ENCODE results near the gene SNRK. TPM values are rescaled to one million over a fixed set of nuclear protein-coding genes. Genes with fewer than 3 reads are reported as not detected.

Gene SNRK
- total RNA-seq, 1 donor from 2014 or later: 26.1 TPM

GRCh38 chr3:43326891-43327581 lies 40.7 kb downstream of the SNRK start:
- Mint-ChIP-seq H3K27ac (no peak overlapping the region), H3K36me3 (peaks cover 9% of the 10 kb centered on the region), H3K4me3 (no peak overlapping the region), H3K4me1 (no peaks in the 10 kb centered on the region), H3K9me3 (peaks cover 5% of the 10 kb centered on the region), H3K27me3 (ENCODE audit: insufficient read depth, low read depth) (no peaks in the 10 kb centered on the region)
- Histone ChIP-seq H3K36me3 (no peaks in the 10 kb centered on the region), H3K79me2 (ENCODE audit: low read depth) (peaks cover 63% of the 10 kb centered on the region), H3K4me3 (no peak overlapping the region), H3K27ac (no peak overlapping the region), H3K9ac (no peak overlapping the region), H3K9me3 (ENCODE audit: low read depth) (peaks cover 6% of the 10 kb centered on the region), H2AFZ (replicated peaks) (no peak overlapping the region), H3F3A (ENCODE audit: low read depth) (no peaks in the 10 kb centered on the region), H3K27me3 (no peaks in the 10 kb centered on the region), H3K4me1 (no peaks in the 10 kb centered on the region), H4K20me1 (ENCODE audit: low read depth) (peaks cover 20% of the 10 kb centered on the region), H3K4me2 (no peak overlapping the region)
- TF ChIP-seq CTCF (IDR thresholded peaks at IDR 0.05) (no peak), EZH2 (IDR thresholded peaks at IDR 0.05) (no peak), EZH2phosphoT487 (IDR thresholded peaks at IDR 0.05) (no peak)
- no peak for DNase-seq (ENCODE audit: low spot score)

- Histone ChIP-seq H3K79me2 (ENCODE audit: low read depth) (peaks cover 60% of the 10 kb centered on the region), H3K9ac (no peak overlapping the region), H3K36me3 (no peaks in the 10 kb centered on the region), H4K20me1 (ENCODE audit: low read depth) (peaks cover 20% of the 10 kb centered on the region), H3K4me1 (no peaks in the 10 kb centered on the region), H3K4me3 (no peak overlapping the region), H3F3A (ENCODE audit: low read depth) (no peaks in the 10 kb centered on the region), H2AFZ (replicated peaks) (no peak overlapping the region), H3K27ac (no peak overlapping the region), H3K27me3 (no peaks in the 10 kb centered on the region), H3K4me2 (no peak overlapping the region), H3K9me3 (ENCODE audit: low read depth) (peaks cover 6% of the 10 kb centered on the region)
- Mint-ChIP-seq H3K4me3 (no peak overlapping the region), H3K9me3 (peaks cover 3% of the 10 kb centered on the region), H3K36me3 (peaks cover 11% of the 10 kb centered on the region), H3K27me3 (ENCODE audit: insufficient read depth, low read depth) (no peaks in the 10 kb centered on the region), H3K27ac (no peak overlapping the region), H3K4me1 (no peaks in the 10 kb centered on the region)
- TF ChIP-seq EZH2phosphoT487 (IDR thresholded peaks at IDR 0.05): no peak
- no peak for TF ChIP-seq EZH2 (IDR thresholded peaks at IDR 0.05)
- no peak for TF ChIP-seq CTCF (IDR thresholded peaks at IDR 0.05)
- no peak for DNase-seq (ENCODE audit: low spot score)
Measured at GRCh38 chr3:43327582-43327979, 41.2 kb downstream of the SNRK start.

GRCh38 chr3:43328653-43329052 lies 42.3 kb downstream of the SNRK start:
- peaks cover 20% of the 10 kb centered on the region for H4K20me1 ChIP-seq (ENCODE audit: low read depth)
- no peak for DNase-seq (ENCODE audit: low spot score)
- H3K9ac ChIP-seq: no peak overlapping the region
- H3K36me3 Mint-ChIP-seq: peaks cover 16% of the 10 kb centered on the region
- no peak overlapping the region for H3K4me2 ChIP-seq
- no peak overlapping the region for H3K4me3 Mint-ChIP-seq
- no peaks in the 10 kb centered on the region for H3K4me1 Mint-ChIP-seq
- H2AFZ ChIP-seq (replicated peaks): no peak overlapping the region
- H3K27ac ChIP-seq: no peak overlapping the region
- TF ChIP-seq EZH2phosphoT487 (IDR thresholded peaks at IDR 0.05) (no peak), EZH2 (IDR thresholded peaks at IDR 0.05) (no peak), CTCF (IDR thresholded peaks at IDR 0.05) (no peak)
- H3F3A ChIP-seq (ENCODE audit: low read depth): no peaks in the 10 kb centered on the region
- no peak overlapping the region for H3K4me3 ChIP-seq
- peaks cover 1% of the 10 kb centered on the region for H3K9me3 ChIP-seq (ENCODE audit: low read depth)
- H3K9me3 Mint-ChIP-seq: peaks cover 9% of the 10 kb centered on the region
- no peaks in the 10 kb centered on the region for H3K27me3 Mint-ChIP-seq (ENCODE audit: insufficient read depth, low read depth)
- no peak overlapping the region for H3K27ac Mint-ChIP-seq
- H3K79me2 ChIP-seq (ENCODE audit: low read depth): peaks cover 51% of the 10 kb centered on the region
- no peaks in the 10 kb centered on the region for H3K4me1 ChIP-seq
- no peaks in the 10 kb centered on the region for H3K36me3 ChIP-seq
- H3K27me3 ChIP-seq: no peaks in the 10 kb centered on the region

Data from neural progenitor cell (in vitro differentiated cells).